ENCODE results near the gene ARL17A. TPM values are rescaled to one million over a fixed set of nuclear protein-coding genes. Genes with fewer than 3 reads are reported as not detected.
"Not testable (repeated sequence)": the region's sequence is repeated elsewhere in the genome, so short reads cannot be mapped to it uniquely, and the experiment has no call there.

ARL17A gene
- polyA plus RNA-seq, 2 of the 4 experiments (the other 2 are of a cell fraction) = 9.3 to 18.6 TPM

DNA sequence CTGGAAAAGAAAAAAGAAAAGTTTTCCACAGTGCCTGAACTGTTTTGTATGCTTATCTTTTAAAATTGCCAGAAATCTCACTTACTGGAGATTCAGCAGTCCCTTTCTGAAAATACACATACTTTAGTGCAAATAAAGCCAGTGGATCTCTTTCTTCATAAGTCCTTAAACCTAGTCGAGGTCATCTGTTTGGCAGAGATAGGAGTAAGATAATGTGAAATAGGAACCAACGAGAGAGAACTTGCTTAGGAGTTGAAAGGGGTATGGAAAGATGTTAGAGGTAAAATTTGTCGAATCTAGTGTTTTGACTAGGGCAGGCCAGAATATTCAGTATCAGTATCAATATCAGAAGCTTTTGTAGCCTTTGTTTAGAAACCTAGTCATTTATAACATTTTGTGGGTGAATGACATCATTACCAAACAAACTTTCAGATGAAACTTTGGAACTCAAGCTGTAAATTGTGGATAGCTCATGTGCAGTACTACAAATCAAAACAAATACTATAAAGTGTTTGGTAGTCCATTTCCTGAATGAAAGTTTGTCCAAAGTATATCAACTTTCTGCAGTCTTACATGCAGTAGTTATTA is 18.9 kb upstream of the ARL17A start:
- ATAC-seq; H3K4me1 ChIP-seq; H3K4me2 ChIP-seq; H3K27ac ChIP-seq; CTCF ChIA-PET; H3K4me3 ChIP-seq; FAIRE-seq; DNase-seq (ENCODE audit: low read depth in 1 of 2, low spot score in 1 of 2); POLR2A ChIA-PET; H3K9me3 ChIP-seq: not testable (repeated sequence)
- 66% methylated on average over 3 of the region's 3 CpGs for WGBS (ENCODE audit: missing lambda C conversion rate)

GRCh38 chr17:46591332-46591731 is 11.8 kb upstream of the ARL17A start:
- no CpG with 5 or more reads among the region's 7 CpGs for WGBS (ENCODE audit: missing lambda C conversion rate)
- ATAC-seq = peak; percentile 83 to 89
- not testable (repeated sequence) for FAIRE-seq

DNA sequence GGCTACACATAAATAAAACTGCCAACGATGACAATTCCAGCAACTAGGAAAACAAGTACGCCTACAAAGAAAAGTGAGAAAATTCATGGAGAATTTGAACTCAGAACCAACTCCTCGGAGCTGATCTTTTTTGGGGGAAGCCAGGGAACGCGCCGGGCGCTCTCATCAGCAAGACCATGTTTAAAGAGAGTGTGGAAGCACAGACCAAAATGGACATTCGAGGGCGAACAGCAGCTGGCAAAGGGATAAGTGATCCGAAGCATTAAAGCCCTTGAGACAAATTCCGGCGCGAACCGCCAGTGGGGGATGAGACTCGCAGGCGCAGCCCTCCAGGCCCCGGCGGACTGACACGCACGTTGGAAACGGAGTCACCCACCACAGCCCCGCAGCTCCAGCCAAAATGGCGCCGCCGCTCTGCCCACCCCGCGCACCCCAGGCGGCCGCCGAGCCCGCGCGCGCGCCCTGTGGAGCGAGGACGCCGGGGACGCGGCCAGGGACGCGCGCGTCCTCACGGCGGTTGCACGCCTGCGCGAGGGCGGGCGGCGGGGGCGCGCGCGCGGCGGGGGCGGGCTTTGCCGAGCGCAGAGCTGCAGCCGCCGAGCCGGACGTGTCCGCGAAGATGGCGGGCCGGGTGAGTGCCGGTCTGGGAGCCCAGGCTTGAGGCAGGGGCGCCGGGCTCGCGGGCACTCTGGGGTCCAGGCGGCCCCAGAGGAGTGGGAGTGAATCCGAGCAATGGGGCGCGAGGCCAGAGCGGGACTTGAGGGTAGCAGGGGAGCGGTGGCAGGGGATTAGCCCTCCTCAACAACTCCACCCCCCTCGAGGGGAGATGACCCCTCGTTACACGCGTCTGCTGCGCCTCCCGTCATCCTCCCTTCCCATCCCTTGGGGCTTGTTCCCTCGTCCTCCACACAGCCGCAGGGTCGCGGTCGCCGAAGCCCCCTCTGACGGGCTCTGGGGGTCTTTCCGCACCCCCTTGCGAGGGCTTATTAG is 11.0 kb upstream of the ARL17A start, which contains the start of gene NSF:
TSS of gene NSF (plus strand) at position 513 of the 990 bp plus-strand sequence. CDS start at position 620, 107 bp downstream.
- CTCF ChIA-PET; FAIRE-seq; POLR2A ChIA-PET; H3K4me1 ChIP-seq; H3K9me3 ChIP-seq; DNase-seq (ENCODE audit: low read depth in 1 of 2, low spot score in 1 of 2); H3K4me3 ChIP-seq; H3K27ac ChIP-seq; H3K4me2 ChIP-seq: not testable (repeated sequence)
- peak; percentile 91 to 92 for ATAC-seq
- no CpG with 5 or more reads among the region's 95 CpGs for WGBS (ENCODE audit: missing lambda C conversion rate)

More at GRCh38 chr17:46591332-46591731, 11.8 kb upstream of the ARL17A start:
- H3K4me3 ChIP-seq; H3K9me3 ChIP-seq; H3K27ac ChIP-seq; POLR2A ChIA-PET; CTCF ChIA-PET; DNase-seq (ENCODE audit: low read depth in 1 of 2, low spot score in 1 of 2); H3K4me1 ChIP-seq; H3K4me2 ChIP-seq: not testable (repeated sequence)

DNA sequence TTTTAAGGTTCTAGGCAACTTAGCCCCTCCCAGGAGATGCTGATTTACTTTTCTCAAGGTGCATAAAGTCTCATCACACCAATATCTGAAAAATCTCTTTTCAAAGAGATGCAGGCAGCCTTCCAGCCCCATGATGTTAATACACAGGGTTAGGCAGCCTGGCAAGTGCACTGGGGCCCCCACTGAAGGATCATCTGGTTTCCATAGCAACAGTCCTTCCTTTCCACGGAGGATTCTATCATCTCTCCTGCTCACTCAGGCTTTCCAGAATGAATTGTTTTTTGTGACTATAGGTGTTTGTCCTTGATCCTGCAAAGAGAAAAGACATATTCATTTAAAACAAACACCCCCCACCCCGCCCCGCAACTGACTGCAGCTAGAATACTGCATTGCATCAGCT is 6.0 kb upstream of the ARL17A start:
- ATAC-seq; CTCF ChIA-PET; DNase-seq (ENCODE audit: low read depth in 1 of 2, low spot score in 1 of 2); POLR2A ChIA-PET; H3K27ac ChIP-seq; H3K4me1 ChIP-seq; H3K4me2 ChIP-seq; FAIRE-seq; H3K9me3 ChIP-seq; H3K4me3 ChIP-seq: not testable (repeated sequence)
- no CpG with 5 or more reads among the region's 3 CpGs for WGBS (ENCODE audit: missing lambda C conversion rate)

DNA sequence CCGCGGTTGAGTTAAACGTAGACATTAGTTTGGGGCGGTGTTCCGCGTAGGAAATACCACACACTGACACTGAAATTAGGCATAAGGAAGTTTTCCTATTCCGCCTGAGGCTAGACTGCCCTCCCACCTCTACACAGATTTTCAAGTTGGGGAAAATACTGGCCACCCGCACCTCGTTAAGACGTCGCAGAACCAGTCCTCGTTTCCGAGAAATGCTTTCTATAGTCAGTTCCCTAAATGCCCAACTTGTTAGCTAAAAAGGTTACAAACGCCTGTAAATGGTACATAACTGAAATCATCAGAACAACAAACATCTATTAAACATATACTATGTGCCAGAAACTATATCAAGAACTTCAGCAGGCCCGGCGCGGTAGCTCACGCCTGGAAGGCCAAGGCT is 591 bp upstream of the ARL17A start:
- H3K27ac ChIP-seq = peak overlapping the region; percentile 59 to 70; a peak in 3 of 6 replicates
- FAIRE-seq, ATAC-seq: not testable (repeated sequence)

GRCh38 chr17:46571796-46572195 is 7.7 kb downstream of the ARL17A start:
- CTCF ChIA-PET = not testable (repeated sequence)

More for the DNA sequence above, 591 bp upstream of the ARL17A start:
- CTCF ChIA-PET; POLR2A ChIA-PET; DNase-seq (ENCODE audit: low read depth in 1 of 2, low spot score in 1 of 2); H3K4me3 ChIP-seq; H3K9me3 ChIP-seq; H3K4me1 ChIP-seq: not testable (repeated sequence)
- H3K4me2 ChIP-seq = peak overlapping the region; percentile 59; the same call in 1 of the 3 replicates
- WGBS (ENCODE audit: missing lambda C conversion rate) = 3% methylated on average over 7 of the region's 18 CpGs

DNA sequence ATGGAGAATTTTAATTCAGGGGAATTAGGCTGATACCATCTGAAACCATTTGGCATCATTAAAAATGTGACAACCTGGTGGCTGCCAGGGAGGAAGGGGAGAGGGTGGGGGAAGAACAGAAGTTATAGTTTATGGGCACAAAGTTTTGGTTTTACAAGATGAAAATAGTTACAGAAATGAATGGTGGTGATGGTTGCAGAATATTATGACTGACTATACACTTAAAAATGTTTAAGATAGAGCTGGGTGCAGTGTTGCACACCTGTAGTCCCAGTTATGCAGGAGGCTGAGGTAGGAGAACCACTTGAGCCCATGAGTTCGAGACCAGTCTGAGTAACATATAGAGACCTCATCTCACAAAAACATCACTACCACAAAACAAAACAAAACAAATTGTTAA is 12.5 kb downstream of the ARL17A start:
- H3K4me2 ChIP-seq; CTCF ChIA-PET; H3K4me1 ChIP-seq; POLR2A ChIA-PET; ATAC-seq; H3K27ac ChIP-seq; FAIRE-seq; DNase-seq (ENCODE audit: low read depth in 1 of 2, low spot score in 1 of 2); H3K4me3 ChIP-seq; H3K9me3 ChIP-seq: not testable (repeated sequence)
- WGBS (ENCODE audit: missing lambda C conversion rate) = no CpG with 5 or more reads among the region's 1 CpG

More at GRCh38 chr17:46571796-46572195, 7.7 kb downstream of the ARL17A start:
- H3K27ac ChIP-seq; FAIRE-seq; H3K4me2 ChIP-seq; H3K4me3 ChIP-seq; H3K4me1 ChIP-seq; DNase-seq (ENCODE audit: low read depth in 1 of 2, low spot score in 1 of 2); POLR2A ChIA-PET; H3K9me3 ChIP-seq: not testable (repeated sequence)
- peak; percentile 24 to 32; a peak in 2 of 6 replicates for ATAC-seq
- no CpG with 5 or more reads among the region's 4 CpGs for WGBS (ENCODE audit: missing lambda C conversion rate)

DNA sequence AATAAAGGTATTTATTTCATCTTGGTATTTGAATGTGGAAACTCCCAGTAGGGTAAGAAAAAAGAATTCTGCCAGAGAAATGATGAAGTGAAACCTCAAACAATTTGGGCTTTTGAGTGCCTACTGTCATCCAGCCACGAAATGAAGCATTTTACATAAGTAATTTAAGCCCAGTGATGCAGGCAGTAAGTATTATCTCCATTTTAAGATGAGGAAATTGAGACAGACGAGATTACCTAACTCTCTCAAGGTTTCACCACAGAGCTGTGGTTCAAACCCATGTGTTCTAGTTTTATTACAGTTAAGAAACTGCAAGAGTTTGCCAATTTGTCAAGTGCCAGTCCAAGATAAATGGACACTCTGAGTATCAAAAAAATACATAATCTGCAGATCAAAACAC is 13.2 kb downstream of the ARL17A start:
- DNase-seq (ENCODE audit: low read depth in 1 of 2, low spot score in 1 of 2); CTCF ChIA-PET; H3K4me2 ChIP-seq; ATAC-seq; H3K4me3 ChIP-seq; FAIRE-seq; H3K9me3 ChIP-seq; H3K4me1 ChIP-seq; POLR2A ChIA-PET; H3K27ac ChIP-seq: not testable (repeated sequence)
- no CpG with 5 or more reads among the region's 2 CpGs for WGBS (ENCODE audit: missing lambda C conversion rate)

GRCh38 chr17:46560048-46560447 is 19.4 kb downstream of the ARL17A start:
- H3K4me2 ChIP-seq; DNase-seq (ENCODE audit: low read depth in 1 of 2, low spot score in 1 of 2); H3K9me3 ChIP-seq; POLR2A ChIA-PET; FAIRE-seq; H3K4me1 ChIP-seq; CTCF ChIA-PET; H3K4me3 ChIP-seq; H3K27ac ChIP-seq: not testable (repeated sequence)
- no CpG with 5 or more reads among the region's 3 CpGs for WGBS (ENCODE audit: missing lambda C conversion rate)
- ATAC-seq = peak; percentile 60 to 77

DNA sequence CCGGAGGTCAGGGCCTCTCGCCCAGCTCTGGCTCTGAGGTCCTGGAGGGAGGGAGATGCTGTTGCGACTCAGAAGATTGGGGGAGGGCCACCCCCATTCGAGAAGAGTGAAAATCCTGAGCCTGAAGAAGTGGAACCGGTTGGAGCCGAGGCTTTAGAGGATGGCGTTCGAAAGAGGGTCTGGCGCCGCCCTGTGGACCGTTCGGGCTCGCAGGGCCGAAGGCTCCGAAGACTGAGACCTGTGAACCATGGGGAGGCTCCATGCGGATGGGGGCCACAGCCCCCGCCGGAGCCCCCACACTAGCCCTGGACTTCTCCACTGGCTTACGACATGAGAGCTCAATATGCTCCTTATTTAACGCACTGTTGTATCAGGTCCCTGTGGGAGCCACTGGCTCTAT is 20.3 kb downstream of the ARL17A start:
- H3K9me3 ChIP-seq; FAIRE-seq; DNase-seq (ENCODE audit: low read depth in 1 of 2, low spot score in 1 of 2); H3K4me3 ChIP-seq; H3K4me2 ChIP-seq; POLR2A ChIA-PET; CTCF ChIA-PET; H3K27ac ChIP-seq; H3K4me1 ChIP-seq: not testable (repeated sequence)
- WGBS (ENCODE audit: missing lambda C conversion rate) = no CpG with 5 or more reads among the region's 20 CpGs
- ATAC-seq = peak; percentile 66 to 72; a peak in 4 of 6 replicates

- POLR2A ChIA-PET; H3K4me1 ChIP-seq; H3K4me3 ChIP-seq; CTCF ChIA-PET; H3K27ac ChIP-seq; H3K9me3 ChIP-seq; ATAC-seq; FAIRE-seq; H3K4me2 ChIP-seq; DNase-seq (ENCODE audit: low read depth in 1 of 2, low spot score in 1 of 2): not testable (repeated sequence)
- 95% methylated on average over 9 of the region's 10 CpGs for WGBS (ENCODE audit: missing lambda C conversion rate)
Observed at GRCh38 chr17:46548607-46549006, 30.9 kb downstream of the ARL17A start.

Data from A549 (cell line).